Loucy (cell line): ENCODE measurements around the gene TRIP4.
"Not testable (repeated sequence)": the region's sequence is repeated elsewhere in the genome, so short reads cannot be mapped to it uniquely, and the experiment has no call there.

Experiments
- H2AFZ ChIP-seq: fragments of 200-600 bp; sonication (generic); 2 replicates; pipeline ENCODE4 v1.6.0; 2016; ENCODE audit warnings: antibody characterized with exemption, mild to moderate bottlenecking, low read length, moderate library complexity
- H3F3A ChIP-seq: fragments of 200-600 bp; 2 replicates; pipeline ENCODE4 v1.6.0; 2016; ENCODE audit warnings: antibody characterized with exemption, low read depth, mild to moderate bottlenecking
- H3K27me3 ChIP-seq: fragments of 200-600 bp; sonication (generic); 2 replicates; pipeline ENCODE4 v1.6.1; 2014; ENCODE audit warnings: low read length, mild to moderate bottlenecking; ENCODE audit not compliant: insufficient read depth, poor library complexity, severe bottlenecking
- H3K36me3 ChIP-seq: fragments of 200-600 bp; sonication (generic); 2 replicates; pipeline ENCODE4 v1.6.1; 2016; ENCODE audit warnings: low read length; ENCODE audit not compliant: insufficient read depth
- H3K4me1 ChIP-seq: fragments of 200-600 bp; sonication (generic); 2 replicates; pipeline ENCODE4 v1.5.1; 2014; ENCODE audit warnings: low read length, mild to moderate bottlenecking; ENCODE audit not compliant: insufficient read depth, poor library complexity, severe bottlenecking
- H3K4me2 ChIP-seq: fragments of 200-600 bp; sonication (generic); 2 replicates; pipeline ENCODE4 v1.6.0; 2014; ENCODE audit warnings: antibody characterized with exemption, low read length, low read depth, mild to moderate bottlenecking; ENCODE audit not compliant: poor library complexity, severe bottlenecking
- H3K4me3 ChIP-seq: fragments of 200-600 bp; sonication (generic); 2 replicates; pipeline ENCODE4 v1.5.1; 2014; ENCODE audit warnings: low read length, mild to moderate bottlenecking, mixed read lengths; ENCODE audit not compliant: poor library complexity, severe bottlenecking
- H3K79me2 ChIP-seq: fragments of 200-600 bp; sonication (generic); 2 replicates; pipeline ENCODE4 v1.6.1; 2014; ENCODE audit warnings: low read length; ENCODE audit not compliant: insufficient read depth
- H3K9ac ChIP-seq: fragments of 200-600 bp; sonication (generic); 2 replicates; pipeline ENCODE4 v1.6.0; 2014; ENCODE audit warnings: mild to moderate bottlenecking, low read depth, low read length, moderate library complexity; ENCODE audit not compliant: poor library complexity, severe bottlenecking
- H3K9me2 ChIP-seq: fragments of 200-600 bp; sonication (generic); replicated peaks from 2 replicates; pipeline ENCODE4 v1.6.1; 2016; ENCODE audit warnings: low read depth, low read length, mixed read lengths
- H3K9me3 ChIP-seq: fragments of 200-600 bp; sonication (generic); 2 replicates; pipeline ENCODE4 v1.6.1; 2014; ENCODE audit warnings: mild to moderate bottlenecking, antibody characterized with exemption, low read length, low read depth; ENCODE audit not compliant: insufficient read depth
- H4K20me1 ChIP-seq: fragments of 200-600 bp; sonication (generic); 2 replicates; pipeline ENCODE4 v1.6.0; 2014; ENCODE audit warnings: antibody characterized with exemption, low read length, mild to moderate bottlenecking; ENCODE audit not compliant: insufficient read depth, poor library complexity, severe bottlenecking
- CTCF ChIP-seq: fragments of 200-600 bp; sonication (generic); conservative IDR thresholded peaks from 2 replicates; pipeline ENCODE4 v1.5.1; 2014; ENCODE audit warnings: mild to moderate bottlenecking, antibody characterized with exemption, low read length
- EZH2phosphoT487 ChIP-seq: fragments of 200-600 bp; IDR thresholded peaks from 2 replicates; pipeline ENCODE4 v1.6.1; 2018; ENCODE audit warnings: antibody characterized with exemption, mild to moderate bottlenecking, moderate library complexity, borderline replicate concordance

TRIP4 gene

GRCh38 chr15:64343841-64344240 is 43.8 kb upstream of the TRIP4 start:
- Histone ChIP-seq H4K20me1 (peaks cover 23% of the 10 kb centered on the region), H3K4me1 (peaks cover 52% of the 10 kb centered on the region), H2AFZ (no peak overlapping the region), H3K9me2 (no peaks in the 10 kb centered on the region), H3K79me2 (peaks cover 93% of the 10 kb centered on the region), H3K9me3 (no peaks in the 10 kb centered on the region), H3F3A (no peaks in the 10 kb centered on the region), H3K27me3 (no peaks in the 10 kb centered on the region), H3K9ac (peak overlapping the region; percentile 24), H3K36me3 (peaks cover 26% of the 10 kb centered on the region; the same call in 1 of the 2 replicates), H3K4me3 (no peak overlapping the region), H3K4me2 (peak overlapping the region; percentile 56)
- TF ChIP-seq EZH2phosphoT487 (no peak), CTCF (no peak)

- peaks cover 93% of the 10 kb centered on the region for H3K79me2 ChIP-seq
- H3K36me3 ChIP-seq, result peaks cover 22% of the 10 kb centered on the region; the same call in 1 of the 2 replicates
- H3K9me2 ChIP-seq, result no peaks in the 10 kb centered on the region
- H3K27me3 ChIP-seq, result no peaks in the 10 kb centered on the region
- H3K4me1 ChIP-seq, result peaks cover 57% of the 10 kb centered on the region
- H3K4me2 ChIP-seq, result peak overlapping the region; percentile 56
- no peak for TF ChIP-seq EZH2phosphoT487
- no peak for TF ChIP-seq CTCF
- H3K4me3 ChIP-seq, result peak overlapping the region; percentile 26
- H3K9ac ChIP-seq, result peak overlapping the region; percentile 47
- H3F3A ChIP-seq, result no peaks in the 10 kb centered on the region
- no peak overlapping the region for H2AFZ ChIP-seq
- H3K9me3 ChIP-seq, result no peaks in the 10 kb centered on the region
- H4K20me1 ChIP-seq, result peaks cover 32% of the 10 kb centered on the region
Measured at GRCh38 chr15:64344651-64345294, 42.9 kb upstream of the TRIP4 start.

- not testable (repeated sequence) for H3K9ac ChIP-seq, H3K9me3 ChIP-seq, H3K9me2 ChIP-seq, H3F3A ChIP-seq, H3K4me3 ChIP-seq, H3K4me2 ChIP-seq, H3K27me3 ChIP-seq, H2AFZ ChIP-seq
- peaks cover 96% of the 10 kb centered on the region for H3K79me2 ChIP-seq
- peaks cover 43% of the 10 kb centered on the region for H4K20me1 ChIP-seq
- H3K36me3 ChIP-seq, result peaks cover 18% of the 10 kb centered on the region; the same call in 1 of the 2 replicates
- peaks cover 63% of the 10 kb centered on the region for H3K4me1 ChIP-seq
Measured at GRCh38 chr15:64346242-64346641, 41.4 kb upstream of the TRIP4 start.

GRCh38 chr15:64348455-64348854 is 39.2 kb upstream of the TRIP4 start:
- H3K27me3 ChIP-seq, result no peaks in the 10 kb centered on the region
- peaks cover 36% of the 10 kb centered on the region for H4K20me1 ChIP-seq
- no peaks in the 10 kb centered on the region for H3K9me2 ChIP-seq
- H3K79me2 ChIP-seq, result peaks cover 97% of the 10 kb centered on the region
- peak overlapping the region; percentile 40 for H3K4me2 ChIP-seq
- H3K9me3 ChIP-seq, result no peaks in the 10 kb centered on the region
- TF ChIP-seq CTCF, result no peak
- no peak for TF ChIP-seq EZH2phosphoT487
- H3K4me3 ChIP-seq, result no peak overlapping the region
- peaks cover 6% of the 10 kb centered on the region; the same call in 1 of the 2 replicates for H3K36me3 ChIP-seq
- no peak overlapping the region for H2AFZ ChIP-seq
- no peaks in the 10 kb centered on the region for H3F3A ChIP-seq
- H3K9ac ChIP-seq, result no peak overlapping the region
- peaks cover 57% of the 10 kb centered on the region for H3K4me1 ChIP-seq
